ENCODE data around the gene ANAPC10.

The ANAPC10 gene

DNA sequence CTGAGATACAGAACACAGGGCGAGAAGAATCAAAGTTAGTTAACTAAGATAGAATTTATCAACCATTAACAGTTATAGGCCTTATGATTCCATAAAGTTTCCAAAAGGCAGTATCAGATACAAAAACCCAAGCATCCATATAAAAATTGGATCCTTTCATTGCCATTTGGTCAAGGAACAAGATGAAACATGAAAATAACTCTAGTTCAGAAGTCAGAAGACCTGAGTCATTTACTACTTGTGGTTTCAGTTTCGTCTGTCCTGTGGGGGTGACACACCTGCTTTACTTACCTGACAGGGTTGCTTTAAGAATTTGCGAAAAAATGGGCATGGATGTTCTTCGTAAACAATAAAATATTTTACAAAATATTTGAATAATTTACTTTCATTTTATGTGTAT lies 130.8 kb downstream of the ANAPC10 start:
- H3K4me1 ChIP-seq (ENCODE audit: low read depth, poor library complexity, severe bottlenecking) = peaks cover 14% of the 10 kb centered on the region
- H3K27me3 ChIP-seq (ENCODE audit: insufficient read depth, low read depth) = no peaks in the 10 kb centered on the region
- H3K79me2 ChIP-seq (ENCODE audit: insufficient read depth, low read depth) = no peaks in the 10 kb centered on the region
- no peak overlapping the region for H3K9ac ChIP-seq
- H3K36me3 ChIP-seq (ENCODE audit: insufficient read depth) = no peaks in the 10 kb centered on the region
- peak overlapping the region; percentile 13; the same call in 1 of the 2 replicates for H3K27ac ChIP-seq
- no peak overlapping the region for H3K4me3 ChIP-seq (IDR thresholded peaks at IDR 0.05; ENCODE audit: insufficient read depth, low read depth, low read length)
- no peak overlapping the region for H2AFZ ChIP-seq (ENCODE audit: low read depth)
- H4K20me1 ChIP-seq (ENCODE audit: insufficient read depth) = no peaks in the 10 kb centered on the region
- TF ChIP-seq, protein P1, sequence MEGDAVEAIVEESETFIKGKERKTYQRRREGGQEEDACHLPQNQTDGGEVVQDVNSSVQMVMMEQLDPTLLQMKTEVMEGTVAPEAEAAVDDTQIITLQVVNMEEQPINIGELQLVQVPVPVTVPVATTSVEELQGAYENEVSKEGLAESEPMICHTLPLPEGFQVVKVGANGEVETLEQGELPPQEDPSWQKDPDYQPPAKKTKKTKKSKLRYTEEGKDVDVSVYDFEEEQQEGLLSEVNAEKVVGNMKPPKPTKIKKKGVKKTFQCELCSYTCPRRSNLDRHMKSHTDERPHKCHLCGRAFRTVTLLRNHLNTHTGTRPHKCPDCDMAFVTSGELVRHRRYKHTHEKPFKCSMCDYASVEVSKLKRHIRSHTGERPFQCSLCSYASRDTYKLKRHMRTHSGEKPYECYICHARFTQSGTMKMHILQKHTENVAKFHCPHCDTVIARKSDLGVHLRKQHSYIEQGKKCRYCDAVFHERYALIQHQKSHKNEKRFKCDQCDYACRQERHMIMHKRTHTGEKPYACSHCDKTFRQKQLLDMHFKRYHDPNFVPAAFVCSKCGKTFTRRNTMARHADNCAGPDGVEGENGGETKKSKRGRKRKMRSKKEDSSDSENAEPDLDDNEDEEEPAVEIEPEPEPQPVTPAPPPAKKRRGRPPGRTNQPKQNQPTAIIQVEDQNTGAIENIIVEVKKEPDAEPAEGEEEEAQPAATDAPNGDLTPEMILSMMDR (conservative IDR thresholded peaks at IDR 0.05; ENCODE audit: low read depth, low read length) = no peak
- H3K4me2 ChIP-seq = peak overlapping the region; percentile 38

DNA sequence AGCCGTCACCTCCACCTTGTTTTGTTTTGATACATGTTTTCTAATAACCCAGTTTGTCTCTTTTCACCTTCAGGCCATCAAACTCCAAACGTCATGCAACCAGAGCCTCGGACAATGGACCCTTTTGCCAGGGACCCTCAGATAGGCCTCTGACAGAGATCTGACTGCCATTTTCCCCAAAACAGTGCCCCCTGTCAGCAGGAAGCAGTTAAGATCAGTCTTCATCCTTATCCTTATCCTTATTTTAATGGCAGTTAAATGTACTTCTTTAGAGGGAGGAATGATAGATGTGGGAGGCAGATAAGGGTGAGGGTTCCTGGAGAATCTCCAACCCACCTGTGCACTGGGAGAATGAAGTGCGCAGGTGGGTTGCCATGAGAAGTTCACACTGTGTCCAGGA lies 135.7 kb downstream of the ANAPC10 start:
- Histone ChIP-seq H3K27ac (no peak overlapping the region), H3K4me3 (IDR thresholded peaks at IDR 0.05; ENCODE audit: insufficient read depth, low read depth, low read length) (no peak overlapping the region), H3K27me3 (ENCODE audit: insufficient read depth, low read depth) (no peaks in the 10 kb centered on the region), H4K20me1 (ENCODE audit: insufficient read depth) (no peaks in the 10 kb centered on the region), H2AFZ (ENCODE audit: low read depth) (no peak overlapping the region), H3K4me2 (no peak overlapping the region), H3K36me3 (ENCODE audit: insufficient read depth) (no peaks in the 10 kb centered on the region), H3K9ac (no peak overlapping the region), H3K4me1 (ENCODE audit: low read depth, poor library complexity, severe bottlenecking) (peaks cover 8% of the 10 kb centered on the region), H3K79me2 (ENCODE audit: insufficient read depth, low read depth) (no peaks in the 10 kb centered on the region)
- TF ChIP-seq, protein P1 (conservative IDR thresholded peaks at IDR 0.05; ENCODE audit: low read depth, low read length) = no peak

DNA sequence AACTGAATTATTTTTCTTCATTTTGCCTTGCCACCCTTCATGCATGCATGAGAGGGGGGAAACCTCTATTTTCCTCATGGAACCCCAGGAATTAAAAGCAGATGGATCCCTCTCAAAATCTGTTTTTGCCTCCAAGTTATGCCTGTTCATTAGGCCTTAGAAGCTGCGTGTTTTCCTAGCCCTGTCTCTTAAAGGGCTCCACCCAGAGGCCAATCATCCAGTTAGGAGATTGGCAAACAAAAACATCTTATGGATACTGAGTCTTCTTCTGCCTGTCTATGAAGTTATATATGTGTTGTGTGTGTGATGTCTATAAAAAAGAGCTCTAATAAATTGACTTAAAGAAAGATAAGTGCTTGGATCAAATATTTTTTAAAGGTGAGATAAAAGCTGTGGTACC lies 142.9 kb downstream of the ANAPC10 start:
- Histone ChIP-seq H3K27ac (no peak overlapping the region), H3K9ac (no peak overlapping the region), H3K36me3 (ENCODE audit: insufficient read depth) (no peaks in the 10 kb centered on the region), H3K4me1 (ENCODE audit: low read depth, poor library complexity, severe bottlenecking) (no peaks in the 10 kb centered on the region), H3K4me2 (no peak overlapping the region), H2AFZ (ENCODE audit: low read depth) (no peak overlapping the region), H4K20me1 (ENCODE audit: insufficient read depth) (no peaks in the 10 kb centered on the region), H3K4me3 (IDR thresholded peaks at IDR 0.05; ENCODE audit: insufficient read depth, low read depth, low read length) (no peak overlapping the region), H3K27me3 (ENCODE audit: insufficient read depth, low read depth) (no peaks in the 10 kb centered on the region), H3K79me2 (ENCODE audit: insufficient read depth, low read depth) (no peaks in the 10 kb centered on the region)
- TF ChIP-seq, protein P1 (conservative IDR thresholded peaks at IDR 0.05; ENCODE audit: low read depth, low read length) = no peak

DNA sequence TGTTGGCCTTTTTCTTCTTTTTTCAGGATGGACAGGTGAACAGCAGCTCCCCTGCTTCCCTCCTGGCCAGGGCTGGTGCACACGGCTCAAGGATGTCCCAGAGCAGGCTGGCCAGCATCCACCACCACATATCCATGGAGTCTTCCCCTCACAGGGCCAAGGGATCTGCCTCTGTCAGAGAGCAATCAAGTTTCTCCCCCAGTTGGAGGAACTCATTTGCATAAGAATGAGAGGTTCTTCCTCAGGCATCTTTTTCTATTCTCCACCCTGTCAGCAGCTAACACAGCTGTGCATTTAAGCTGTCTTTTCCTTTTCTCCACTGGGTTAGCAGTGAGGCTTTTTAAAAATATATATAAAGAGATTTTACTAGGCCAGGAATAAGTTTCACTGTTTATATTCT lies 143.8 kb downstream of the ANAPC10 start:
- H3K9ac ChIP-seq = no peak overlapping the region
- H3K79me2 ChIP-seq (ENCODE audit: insufficient read depth, low read depth) = no peaks in the 10 kb centered on the region
- no peaks in the 10 kb centered on the region for H3K36me3 ChIP-seq (ENCODE audit: insufficient read depth)
- 0 out of 2 replicates have a peak overlapping the region, but pooled peaks have one; percentile 15 for H2AFZ ChIP-seq (ENCODE audit: low read depth)
- H3K4me1 ChIP-seq (ENCODE audit: low read depth, poor library complexity, severe bottlenecking) = no peaks in the 10 kb centered on the region
- TF ChIP-seq, protein P1 (conservative IDR thresholded peaks at IDR 0.05; ENCODE audit: low read depth, low read length) = no peak
- no peak overlapping the region for H3K4me2 ChIP-seq
- H4K20me1 ChIP-seq (ENCODE audit: insufficient read depth) = no peaks in the 10 kb centered on the region
- no peak overlapping the region for H3K27ac ChIP-seq
- H3K4me3 ChIP-seq (IDR thresholded peaks at IDR 0.05; ENCODE audit: insufficient read depth, low read depth, low read length) = no peak overlapping the region
- no peaks in the 10 kb centered on the region for H3K27me3 ChIP-seq (ENCODE audit: insufficient read depth, low read depth)
